Measurements from ENCODE around the gene CHN1.

DNA sequence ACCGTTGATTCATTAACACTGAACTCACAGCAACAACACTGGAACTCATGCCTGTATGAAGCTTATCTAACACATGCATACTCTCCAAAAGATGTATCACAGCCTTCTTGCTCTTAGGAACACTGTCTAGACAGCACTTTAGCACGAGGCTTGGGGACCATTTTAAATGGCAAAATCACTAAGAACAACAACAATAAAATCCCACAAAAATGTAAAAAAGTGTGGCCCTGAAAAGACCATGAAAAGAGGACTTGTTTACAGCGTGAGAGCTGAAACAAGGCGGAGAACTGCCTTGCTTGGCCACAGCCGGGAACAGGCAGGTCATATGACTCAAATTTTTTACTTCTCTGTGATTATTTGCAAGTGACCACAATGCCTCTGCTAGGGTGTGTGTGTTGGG, 48.1 kb downstream of the CHN1 start:
- TF ChIP-seq, protein P1, sequence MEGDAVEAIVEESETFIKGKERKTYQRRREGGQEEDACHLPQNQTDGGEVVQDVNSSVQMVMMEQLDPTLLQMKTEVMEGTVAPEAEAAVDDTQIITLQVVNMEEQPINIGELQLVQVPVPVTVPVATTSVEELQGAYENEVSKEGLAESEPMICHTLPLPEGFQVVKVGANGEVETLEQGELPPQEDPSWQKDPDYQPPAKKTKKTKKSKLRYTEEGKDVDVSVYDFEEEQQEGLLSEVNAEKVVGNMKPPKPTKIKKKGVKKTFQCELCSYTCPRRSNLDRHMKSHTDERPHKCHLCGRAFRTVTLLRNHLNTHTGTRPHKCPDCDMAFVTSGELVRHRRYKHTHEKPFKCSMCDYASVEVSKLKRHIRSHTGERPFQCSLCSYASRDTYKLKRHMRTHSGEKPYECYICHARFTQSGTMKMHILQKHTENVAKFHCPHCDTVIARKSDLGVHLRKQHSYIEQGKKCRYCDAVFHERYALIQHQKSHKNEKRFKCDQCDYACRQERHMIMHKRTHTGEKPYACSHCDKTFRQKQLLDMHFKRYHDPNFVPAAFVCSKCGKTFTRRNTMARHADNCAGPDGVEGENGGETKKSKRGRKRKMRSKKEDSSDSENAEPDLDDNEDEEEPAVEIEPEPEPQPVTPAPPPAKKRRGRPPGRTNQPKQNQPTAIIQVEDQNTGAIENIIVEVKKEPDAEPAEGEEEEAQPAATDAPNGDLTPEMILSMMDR (optimal IDR thresholded peaks at IDR 0.05 in 1 of 3, IDR thresholded peaks at IDR 0.05 in 1 of 3, conservative IDR thresholded peaks at IDR 0.05 in 1 of 3; ENCODE audit: extremely low read depth in 1 of 3, insufficient read depth in 2 of 3, low read length in 3 of 3), result no peak
- no peak for TF ChIP-seq EZH2 (IDR thresholded peaks at IDR 0.05; ENCODE audit: low read length)
